ENCODE measurements around the gene CIITA. TPM values are rescaled to one million over a fixed set of nuclear protein-coding genes. Genes with fewer than 3 reads are reported as not detected.
"Not testable (repeated sequence)": the region's sequence is repeated elsewhere in the genome, so short reads cannot be mapped to it uniquely, and the experiment has no call there.

The CIITA gene, protein sequence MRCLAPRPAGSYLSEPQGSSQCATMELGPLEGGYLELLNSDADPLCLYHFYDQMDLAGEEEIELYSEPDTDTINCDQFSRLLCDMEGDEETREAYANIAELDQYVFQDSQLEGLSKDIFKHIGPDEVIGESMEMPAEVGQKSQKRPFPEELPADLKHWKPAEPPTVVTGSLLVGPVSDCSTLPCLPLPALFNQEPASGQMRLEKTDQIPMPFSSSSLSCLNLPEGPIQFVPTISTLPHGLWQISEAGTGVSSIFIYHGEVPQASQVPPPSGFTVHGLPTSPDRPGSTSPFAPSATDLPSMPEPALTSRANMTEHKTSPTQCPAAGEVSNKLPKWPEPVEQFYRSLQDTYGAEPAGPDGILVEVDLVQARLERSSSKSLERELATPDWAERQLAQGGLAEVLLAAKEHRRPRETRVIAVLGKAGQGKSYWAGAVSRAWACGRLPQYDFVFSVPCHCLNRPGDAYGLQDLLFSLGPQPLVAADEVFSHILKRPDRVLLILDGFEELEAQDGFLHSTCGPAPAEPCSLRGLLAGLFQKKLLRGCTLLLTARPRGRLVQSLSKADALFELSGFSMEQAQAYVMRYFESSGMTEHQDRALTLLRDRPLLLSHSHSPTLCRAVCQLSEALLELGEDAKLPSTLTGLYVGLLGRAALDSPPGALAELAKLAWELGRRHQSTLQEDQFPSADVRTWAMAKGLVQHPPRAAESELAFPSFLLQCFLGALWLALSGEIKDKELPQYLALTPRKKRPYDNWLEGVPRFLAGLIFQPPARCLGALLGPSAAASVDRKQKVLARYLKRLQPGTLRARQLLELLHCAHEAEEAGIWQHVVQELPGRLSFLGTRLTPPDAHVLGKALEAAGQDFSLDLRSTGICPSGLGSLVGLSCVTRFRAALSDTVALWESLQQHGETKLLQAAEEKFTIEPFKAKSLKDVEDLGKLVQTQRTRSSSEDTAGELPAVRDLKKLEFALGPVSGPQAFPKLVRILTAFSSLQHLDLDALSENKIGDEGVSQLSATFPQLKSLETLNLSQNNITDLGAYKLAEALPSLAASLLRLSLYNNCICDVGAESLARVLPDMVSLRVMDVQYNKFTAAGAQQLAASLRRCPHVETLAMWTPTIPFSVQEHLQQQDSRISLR
- total RNA-seq (2014; rRNA removed; shearing (Covaris generic)), result 0.07 TPM in 1 of 2 replicates, not detected in the other

DNA sequence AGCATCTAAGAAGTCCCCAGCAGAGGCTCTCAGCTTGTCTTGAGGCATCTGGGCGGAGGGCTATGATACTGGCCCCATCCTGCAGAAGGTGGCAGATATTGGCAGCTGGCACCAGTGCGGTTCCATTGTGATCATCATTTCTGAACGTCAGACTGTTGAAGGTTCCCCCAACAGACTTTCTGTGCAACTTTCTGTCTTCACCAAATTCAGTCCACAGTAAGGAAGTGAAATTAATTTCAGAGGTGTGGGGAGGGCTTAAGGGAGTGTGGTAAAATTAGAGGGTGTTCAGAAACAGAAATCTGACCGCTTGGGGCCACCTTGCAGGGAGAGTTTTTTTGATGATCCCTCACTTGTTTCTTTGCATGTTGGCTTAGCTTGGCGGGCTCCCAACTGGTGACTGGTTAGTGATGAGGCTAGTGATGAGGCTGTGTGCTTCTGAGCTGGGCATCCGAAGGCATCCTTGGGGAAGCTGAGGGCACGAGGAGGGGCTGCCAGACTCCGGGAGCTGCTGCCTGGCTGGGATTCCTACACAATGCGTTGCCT, at the start of gene CIITA:
Gene CIITA, plus strand, starts transcription at position 404 of the 543 bp plus-strand sequence. Its CDS starts 129 bp downstream, at position 533.
- DNase-seq (ENCODE audit: low spot score), result peak; percentile 94

DNA sequence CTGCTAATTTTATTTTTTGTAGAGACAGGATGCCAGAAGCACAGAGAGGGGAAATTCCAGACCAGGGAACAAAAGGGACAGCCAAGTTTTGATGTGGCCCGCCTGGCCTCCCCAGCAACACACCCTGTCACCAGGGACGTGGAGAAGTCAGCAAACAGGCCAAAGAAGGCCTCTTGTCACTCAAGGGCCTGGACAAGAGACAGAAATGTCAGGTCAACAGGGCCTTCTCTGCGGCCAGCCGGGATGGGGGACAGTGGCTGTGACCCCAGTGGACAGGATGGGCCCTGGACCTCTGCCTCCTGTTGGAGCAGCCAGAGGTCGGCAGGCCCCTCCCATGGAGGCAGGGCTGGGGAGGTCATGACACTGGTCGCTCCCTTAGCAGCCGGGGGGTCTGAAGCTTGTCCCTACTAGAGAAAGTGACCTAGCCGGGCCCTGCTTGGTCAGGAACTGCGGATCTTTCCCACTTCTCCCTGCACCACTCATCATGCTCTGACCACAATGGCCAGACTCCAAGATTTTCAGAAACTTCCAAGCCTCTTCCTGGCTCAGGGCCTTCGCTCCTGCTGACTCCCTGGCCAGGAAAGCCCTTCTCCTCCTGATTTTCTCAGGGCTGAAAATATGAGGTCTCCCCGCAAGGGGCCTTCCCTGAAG, 49.2 kb upstream of the CIITA start:
- DNase-seq (ENCODE audit: low spot score), result peak; percentile 87

DNA sequence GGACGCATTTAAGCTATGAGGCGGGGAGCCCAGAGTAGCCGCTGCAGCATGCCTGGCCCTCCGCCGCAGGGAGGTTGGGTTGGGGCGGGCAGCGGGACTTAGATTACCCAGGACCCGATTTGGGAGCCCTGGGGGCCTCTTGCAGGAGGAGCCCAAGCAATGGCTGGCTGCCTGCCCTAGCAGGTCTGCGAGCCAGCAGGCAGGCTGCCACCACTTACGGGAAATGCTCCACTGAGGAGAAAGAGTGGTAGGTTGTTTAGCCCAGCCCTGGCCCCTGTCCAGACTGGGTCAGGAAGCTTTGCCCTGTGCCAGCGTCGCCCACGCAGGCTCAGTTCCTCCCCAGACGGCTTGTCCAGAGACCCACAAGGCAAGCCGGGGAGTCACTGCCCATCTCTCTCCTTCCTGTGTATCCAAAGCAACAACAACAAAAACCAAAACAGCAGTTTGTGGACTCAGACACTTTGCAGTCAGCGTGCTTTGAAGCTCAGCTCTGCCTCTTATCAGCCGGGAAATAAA, 48.1 kb upstream of the CIITA start:
- DNase-seq (ENCODE audit: low spot score), result peak; percentile 55

DNA sequence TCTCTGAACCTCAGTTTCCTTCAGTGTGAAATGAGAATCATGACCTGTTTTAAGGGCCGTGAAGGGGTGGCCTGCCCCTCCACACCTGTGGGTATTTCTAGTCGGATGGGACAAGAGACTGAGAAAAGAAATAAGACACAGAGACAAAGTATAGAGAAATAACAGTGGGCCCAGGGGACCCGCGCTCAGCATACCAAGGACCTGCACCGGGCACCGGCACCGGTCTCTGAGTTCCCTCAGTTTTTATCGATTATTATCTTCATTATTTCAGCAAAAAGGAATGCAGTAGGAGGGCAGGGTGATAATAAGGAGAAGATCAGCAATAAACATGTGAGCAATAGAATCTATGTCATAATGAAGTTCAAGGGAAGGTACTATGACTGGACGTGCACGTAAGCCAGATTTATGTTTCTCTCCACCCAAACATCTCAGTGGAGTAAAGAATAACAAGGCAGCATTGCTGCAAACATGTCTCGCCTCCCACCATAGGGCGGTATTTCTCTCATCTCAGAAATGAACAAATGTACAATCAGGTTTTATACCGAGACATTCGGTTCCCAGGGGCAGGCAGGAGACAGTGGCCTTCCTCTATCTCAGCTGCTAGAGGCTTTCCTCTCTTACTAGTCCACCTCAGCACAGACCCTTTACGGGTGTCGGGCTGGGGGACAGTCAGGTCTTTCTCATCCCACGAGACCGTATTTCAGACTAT, 47.5 kb upstream of the CIITA start:
- DNase-seq (ENCODE audit: low spot score), result not testable (repeated sequence)

DNA sequence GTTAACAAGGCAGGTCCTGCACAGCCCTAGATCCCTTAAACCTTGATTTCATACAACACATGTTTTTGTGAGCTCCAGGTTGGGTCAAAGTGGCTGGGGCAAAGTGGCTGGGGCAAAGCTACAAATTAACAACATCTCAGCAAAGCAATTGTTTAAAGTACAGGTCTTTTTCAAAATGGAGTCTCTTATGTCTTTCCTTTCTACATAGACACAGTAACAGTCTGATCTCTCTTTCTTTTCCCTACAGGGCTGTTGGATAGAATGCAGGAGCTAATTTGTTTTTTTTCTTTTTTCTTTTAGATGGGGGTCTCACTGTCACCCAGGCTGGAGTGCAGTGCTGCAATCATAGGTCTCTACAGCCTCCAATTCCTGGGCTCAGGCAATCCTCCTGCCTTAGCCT, 46.8 kb upstream of the CIITA start:
- not testable (repeated sequence) for DNase-seq (ENCODE audit: low spot score)

DNA sequence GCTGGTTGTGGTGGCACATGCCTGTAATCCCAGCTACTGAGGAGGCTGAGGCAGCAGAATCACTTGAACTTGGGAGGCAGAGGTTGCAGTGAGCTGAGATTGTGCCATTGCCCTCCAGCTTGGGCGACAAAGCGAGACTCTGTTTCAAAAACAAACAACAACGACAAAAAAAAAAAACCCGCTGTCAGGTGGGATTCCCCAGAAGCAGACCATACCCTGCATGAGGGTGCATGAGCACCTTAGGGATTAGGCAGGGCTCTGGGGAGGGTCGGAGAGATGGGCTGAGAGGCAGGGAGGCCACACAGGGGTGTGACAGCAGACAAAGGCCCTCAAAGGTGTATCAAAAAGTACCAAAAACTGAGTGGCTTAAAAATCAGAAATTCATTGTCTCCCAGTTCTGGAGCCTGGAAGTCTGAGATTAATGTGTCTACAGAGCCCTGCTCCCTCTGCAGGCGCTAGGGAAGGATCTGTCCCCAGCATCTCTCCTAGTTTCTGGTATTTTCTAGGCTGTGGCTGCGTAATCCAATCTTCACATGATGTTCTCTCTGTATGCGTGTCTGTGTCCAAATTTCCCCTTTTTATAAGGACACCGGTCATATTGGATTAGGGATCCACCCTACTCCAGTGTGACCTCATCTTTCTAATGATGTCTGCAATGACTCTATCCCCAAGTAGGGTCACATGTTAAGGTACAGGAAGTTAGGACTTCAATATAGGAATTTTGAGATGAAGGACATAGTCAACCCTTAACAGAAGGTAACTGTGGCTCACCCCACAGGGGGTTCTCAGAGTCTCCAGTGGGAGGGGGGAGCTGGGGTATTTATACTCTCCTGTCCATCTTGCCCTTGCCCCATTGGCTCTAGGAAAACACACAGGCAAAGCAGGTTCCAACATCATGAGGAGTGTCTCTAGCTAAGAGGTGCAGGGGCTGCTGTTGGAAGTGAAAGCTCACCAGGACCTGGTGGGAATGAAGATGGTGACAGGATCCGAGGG, 44.8 kb upstream of the CIITA start:
- DNase-seq (ENCODE audit: low spot score), result no peak

DNA sequence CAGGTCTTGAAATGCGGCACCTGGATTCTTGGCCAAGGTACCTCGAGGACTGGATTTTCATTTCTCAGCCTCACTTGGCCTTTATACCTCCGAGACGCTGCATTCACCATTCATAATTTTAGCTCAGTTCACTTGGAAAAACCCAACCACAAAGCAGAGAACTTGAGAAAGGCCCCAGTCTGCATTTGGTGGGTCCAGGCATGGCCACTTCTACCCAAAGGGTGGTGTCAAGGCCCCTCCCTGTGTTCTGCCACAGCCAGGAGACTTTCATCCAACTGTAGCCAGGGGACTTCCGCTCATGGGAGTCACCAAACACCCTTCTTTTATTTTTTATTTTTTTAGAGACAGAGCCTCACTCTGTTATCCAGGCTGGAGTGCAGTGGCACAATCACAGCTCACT, 43.7 kb upstream of the CIITA start:
- DNase-seq (ENCODE audit: low spot score), result no peak

DNA sequence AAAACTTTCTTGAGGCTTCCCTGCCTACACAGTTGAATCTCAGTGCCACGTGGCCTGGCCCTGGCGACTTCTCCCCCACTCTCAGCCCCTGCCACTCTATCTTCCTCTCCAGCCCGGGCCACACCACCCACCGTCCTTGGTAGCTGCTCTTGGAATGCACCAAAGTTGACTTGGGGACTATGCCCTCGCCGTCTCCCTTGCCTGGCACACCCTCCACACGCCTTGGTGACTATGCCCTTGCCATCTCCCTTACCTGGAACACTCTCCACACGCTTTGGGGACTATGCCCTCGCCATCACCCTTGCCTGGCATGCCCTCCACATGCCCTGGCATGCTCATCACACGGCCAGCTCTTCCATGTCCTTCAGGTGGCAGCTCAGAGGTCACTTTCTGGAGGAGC, 42.9 kb upstream of the CIITA start:
- no peak for DNase-seq (ENCODE audit: low spot score)

DNA sequence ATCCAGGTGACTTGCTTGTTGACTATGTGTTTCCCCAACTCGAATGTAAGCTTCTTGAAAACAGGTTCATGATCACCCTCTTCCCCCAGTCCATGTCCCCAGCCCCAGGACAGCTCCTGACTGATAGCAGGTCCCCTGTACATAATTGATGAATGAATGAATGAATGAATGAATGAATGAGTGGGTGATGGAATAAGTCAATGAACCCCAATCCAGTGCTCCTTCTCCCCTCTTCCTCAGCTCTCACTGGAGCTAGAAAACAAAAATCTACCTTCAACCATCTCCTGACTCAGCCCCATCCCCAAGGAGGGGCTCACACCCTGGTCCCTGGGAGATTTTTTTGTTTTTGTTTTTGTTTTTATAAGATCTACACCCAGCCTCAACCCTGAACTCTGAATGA, 42.2 kb upstream of the CIITA start:
- no peak for DNase-seq (ENCODE audit: low spot score)

DNA sequence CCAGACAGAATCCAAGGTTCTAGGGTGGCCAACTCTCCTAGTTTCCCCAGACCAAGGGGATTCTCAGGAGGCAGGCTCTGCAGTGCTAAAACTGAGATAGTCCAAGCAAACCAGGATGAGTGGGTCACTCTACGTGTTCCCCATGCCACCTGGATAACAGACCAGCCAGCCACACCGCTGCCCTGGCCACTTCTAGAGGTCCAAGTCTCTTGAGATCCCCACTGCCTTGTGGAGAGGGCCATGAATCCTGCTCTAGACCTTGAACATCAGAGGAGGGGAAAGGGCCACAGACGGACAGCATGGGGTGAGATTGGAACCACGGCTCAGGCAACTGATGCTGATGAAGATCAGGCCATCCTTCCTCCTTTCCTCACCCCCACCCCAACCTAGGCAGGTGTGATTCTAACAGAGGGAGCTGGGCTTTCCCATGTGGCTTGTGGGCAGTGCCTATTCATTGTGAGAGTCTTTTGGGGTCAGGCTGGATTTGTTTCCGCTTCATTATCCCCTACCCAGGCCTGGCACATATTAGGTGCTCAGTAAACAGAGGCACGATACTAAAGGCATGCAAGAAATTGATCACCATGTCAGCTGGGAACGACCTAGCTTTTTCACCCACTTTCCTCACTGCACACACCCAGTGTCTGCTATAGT, 41.6 kb upstream of the CIITA start:
- no peak for DNase-seq (ENCODE audit: low spot score)

DNA sequence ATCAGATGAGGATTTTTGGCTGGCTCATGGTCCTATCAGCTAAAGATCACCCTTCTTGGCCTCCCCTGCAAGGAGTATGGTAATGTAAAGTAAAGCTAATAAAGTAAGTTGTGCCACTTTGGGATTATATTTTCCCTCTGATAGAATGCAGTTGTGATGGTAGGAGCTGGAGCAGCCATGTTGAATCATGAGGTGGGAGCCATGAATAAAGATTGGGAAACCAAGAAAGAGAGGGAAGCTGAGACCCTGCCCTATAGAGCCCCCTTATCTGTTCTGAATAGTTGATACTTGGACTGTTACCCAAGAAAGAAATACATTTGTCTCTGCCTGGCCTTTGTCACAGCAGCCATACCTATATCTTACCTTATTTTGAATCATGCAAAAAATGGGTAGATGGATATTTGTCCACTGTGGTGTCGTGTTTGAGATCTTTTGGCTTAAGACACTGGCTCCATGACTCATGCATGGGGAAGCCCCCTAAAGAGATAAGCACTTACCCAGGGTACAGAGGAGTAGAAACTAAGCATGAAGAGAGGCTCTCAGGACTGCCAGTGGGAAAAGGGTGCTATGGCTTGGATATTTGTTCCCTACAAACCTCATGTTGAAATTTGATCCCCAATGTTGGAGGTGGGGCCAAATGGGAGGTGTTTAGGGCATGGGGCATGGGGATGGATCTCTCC, 40.7 kb upstream of the CIITA start:
- no peak for DNase-seq (ENCODE audit: low spot score)

DNA sequence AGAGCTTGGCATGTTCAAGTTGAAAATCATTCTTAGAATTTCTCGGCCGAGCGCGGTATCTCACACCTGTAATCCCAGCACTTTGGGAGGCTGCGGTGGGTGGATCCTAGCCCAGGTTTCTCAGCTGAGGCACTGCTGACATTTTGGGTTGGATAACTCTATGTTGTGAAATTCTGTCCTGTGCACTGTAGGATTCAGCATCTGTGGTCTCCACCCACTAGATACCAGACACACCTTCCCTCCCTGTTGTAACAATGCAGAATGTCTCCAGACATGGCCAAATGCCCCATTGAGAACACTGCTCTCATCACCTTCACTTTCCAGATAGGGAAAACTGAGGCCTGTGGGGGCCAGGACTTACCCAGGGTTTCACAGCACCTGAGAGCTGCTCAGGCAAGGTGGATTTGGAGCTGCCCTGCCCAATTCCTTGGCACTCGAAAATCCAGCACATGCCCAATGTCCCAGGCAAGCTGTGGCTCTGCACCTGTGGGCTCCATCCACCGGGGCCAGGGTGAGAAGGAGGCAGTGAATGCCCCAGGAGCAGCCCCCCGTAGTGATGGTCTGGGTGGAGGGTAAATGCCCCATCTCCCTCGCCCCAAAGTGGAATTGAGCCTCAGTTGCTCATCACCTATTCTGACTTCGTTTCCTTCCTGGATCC, 38.3 kb upstream of the CIITA start:
- DNase-seq (ENCODE audit: low spot score), result no peak

DNA sequence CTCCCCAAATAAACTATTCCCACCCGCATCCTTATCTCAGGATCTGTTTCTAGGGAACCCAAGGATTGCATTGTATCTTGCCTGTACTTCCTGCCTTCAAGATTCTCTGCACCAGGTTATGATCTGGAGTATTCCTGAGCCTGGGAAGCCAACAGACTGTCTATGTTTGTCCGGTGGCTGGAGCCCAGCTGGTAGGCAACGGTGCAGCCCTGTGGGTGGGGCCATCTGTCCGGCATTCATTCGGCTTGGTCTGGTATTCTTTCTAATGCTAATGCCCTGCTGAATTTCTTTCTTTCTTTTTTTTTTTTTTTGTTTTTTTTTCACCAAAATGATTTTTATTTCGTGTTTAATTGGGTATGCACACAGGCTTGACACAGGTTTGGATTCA, 37.7 kb upstream of the CIITA start:
- no peak for DNase-seq (ENCODE audit: low spot score)

DNA sequence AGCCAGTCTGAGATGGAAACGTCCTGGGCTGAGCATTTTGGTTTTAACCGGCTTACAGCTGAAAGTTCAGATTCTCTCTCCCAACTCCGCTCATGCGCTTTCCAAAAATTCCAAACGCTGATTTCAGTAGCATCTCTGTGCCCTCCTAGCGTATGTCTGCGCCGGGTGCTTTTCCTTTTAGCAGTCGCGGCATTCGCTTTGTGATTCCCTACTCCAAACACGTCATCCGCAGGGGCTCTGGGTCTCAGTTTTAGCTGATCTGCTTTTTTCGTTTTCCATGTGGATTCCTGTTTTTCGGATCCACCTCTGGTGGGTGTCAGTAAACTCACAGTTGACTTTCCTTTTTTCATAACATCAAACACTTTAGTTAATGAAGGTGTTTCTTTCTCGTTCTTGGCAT, 36.3 kb upstream of the CIITA start:
- no peak for DNase-seq (ENCODE audit: low spot score)

DNA sequence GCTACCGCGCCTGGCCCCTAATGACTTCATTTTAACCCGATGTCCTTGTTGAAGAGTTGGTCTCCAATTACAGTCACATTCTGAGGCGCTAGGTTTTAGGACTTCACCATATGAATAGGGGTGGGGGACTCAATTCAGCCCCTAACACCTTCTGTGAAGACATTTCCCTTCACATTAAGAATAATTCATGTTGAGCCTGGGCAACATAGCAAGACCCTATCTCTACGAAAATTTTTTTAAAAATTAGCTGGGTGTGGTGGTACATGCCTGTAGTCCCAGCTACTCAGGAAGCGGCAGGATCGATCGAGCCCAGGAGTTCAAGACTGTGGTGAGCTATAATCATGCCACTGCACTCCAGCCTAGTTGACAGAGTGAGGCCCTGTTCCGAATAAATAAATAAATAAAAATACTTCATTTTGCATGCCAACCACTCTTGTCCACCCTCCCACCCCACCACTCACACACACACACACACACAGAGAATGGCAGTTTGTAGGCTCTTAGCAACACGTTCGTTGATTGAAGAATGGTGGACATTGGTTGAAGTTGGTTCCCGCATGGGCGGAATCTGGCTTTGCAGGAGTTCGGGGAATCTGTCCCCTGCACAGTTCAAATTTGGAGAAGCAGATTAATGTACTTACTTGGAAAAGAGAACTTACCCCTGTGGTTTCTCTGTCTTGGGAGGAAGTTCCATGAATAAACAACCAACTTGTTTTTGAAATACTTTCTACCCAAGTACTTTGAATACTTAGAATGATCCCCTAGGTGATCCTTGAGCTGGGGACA, 30.6 kb upstream of the CIITA start:
- no peak for DNase-seq (ENCODE audit: low spot score)

DNA sequence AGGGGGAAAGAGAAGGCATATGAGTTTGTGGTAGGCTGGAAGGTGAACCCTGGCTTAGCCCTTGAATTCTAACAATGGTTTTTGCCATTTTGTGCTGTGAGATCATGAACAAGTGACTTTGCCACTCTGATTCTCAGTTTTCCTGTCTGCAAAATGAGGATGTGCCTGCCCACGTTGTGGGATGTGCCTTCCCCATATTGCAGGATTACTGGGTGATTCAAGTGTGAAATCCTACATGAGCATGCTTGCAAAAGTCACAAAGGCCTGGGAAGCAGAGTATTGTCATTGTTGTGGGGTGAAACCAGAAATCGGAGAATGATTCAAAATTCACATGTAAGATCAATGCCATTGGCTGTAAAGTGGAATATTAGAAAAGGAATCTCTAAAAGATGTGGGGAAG, 29.8 kb upstream of the CIITA start:
- DNase-seq (ENCODE audit: low spot score), result no peak
